Stimulated activated naive CD8-positive, alpha-beta T cell treated with anti-CD3 and anti-CD28 coated beads, Interleukin-15, amount 100 ng/mL, for 72 hours (primary cell): Measurements from ENCODE around the gene LRP10.

Experiments used
- ATAC-seq: fragments of 150-1000 bp; cut with Tn5 transposase; 2 replicates; pipeline ENCODE4 v1.10.0; 2021; ENCODE audit warnings: mild to moderate bottlenecking, moderate library complexity
- DNase-seq, 2 donors: peaks; one replicate each; pipeline ENCODE4 v3.0.0; 2021 to 2022
- H3K27ac Mint-ChIP-seq, 2 donors: one replicate each; pipeline ENCODE4 v1.8.0; 2022; ENCODE audit warnings: mild to moderate bottlenecking in 2 of 2, mixed read lengths in 2 of 2, moderate library complexity in 2 of 2
- H3K27me3 Mint-ChIP-seq: one replicate; pipeline ENCODE4 v1.8.0; 2022; ENCODE audit warnings: mixed read lengths
- H3K4me1 Mint-ChIP-seq: one replicate; pipeline ENCODE4 v1.8.0; 2022; ENCODE audit warnings: mild to moderate bottlenecking, mixed read lengths
- H3K4me3 Mint-ChIP-seq, 2 donors: one replicate each; pipeline ENCODE4 v1.8.0; 2022; ENCODE audit warnings: mild to moderate bottlenecking in 2 of 2, mixed read lengths in 2 of 2, moderate library complexity in 1 of 2
- H3K9me3 Mint-ChIP-seq, 2 donors: one replicate each; pipeline ENCODE4 v1.8.0; 2022; ENCODE audit warnings: mixed read lengths in 2 of 2

The LRP10 gene

DNA sequence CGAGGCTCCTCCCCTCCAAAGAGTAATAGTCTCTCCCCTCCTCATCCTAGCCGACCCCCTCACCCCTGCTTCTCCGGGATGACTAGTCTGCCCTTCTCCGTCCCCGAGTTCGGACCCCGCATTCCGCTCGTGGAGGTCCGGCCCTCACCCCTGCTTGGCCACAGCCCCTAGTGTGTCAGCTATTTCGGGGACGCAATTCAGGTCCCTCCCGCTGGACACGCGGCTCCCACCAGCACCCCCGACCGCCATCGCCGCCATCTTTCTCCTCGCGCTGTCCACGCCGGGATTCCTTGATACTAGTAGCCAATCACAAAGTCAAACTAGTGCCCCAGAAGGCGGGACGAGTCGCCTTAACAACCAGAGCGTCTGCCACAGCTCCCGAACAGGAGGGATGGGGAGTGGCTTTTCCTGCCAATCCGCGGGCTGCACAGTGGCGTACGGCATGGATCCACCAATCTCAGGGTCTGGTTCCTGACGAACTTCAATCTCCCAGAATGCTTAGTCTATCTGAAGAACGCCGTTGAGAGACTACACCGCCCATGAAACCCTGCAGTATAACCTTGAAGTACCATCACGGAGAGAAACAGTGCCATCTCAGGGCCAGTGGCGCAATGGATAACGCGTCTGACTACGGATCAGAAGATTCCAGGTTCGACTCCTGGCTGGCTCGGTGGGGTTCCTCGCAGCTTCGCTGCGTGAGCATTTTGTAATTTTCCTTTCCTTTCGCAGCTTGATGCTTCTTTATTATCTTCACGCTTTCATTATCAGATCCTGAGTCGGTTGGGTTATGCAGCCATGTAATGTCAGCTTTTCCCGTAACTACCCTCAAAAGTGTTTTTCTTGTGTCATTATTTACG is 57.8 kb downstream of the LRP10 start, which contains the start of gene PRMT5:
Gene PRMT5, minus strand, starts transcription at position 273 of the 857 bp plus-strand sequence. Its CDS starts 15 bp downstream, at position 258.
- DNase-seq, result peak; percentile 97 to 99
- Mint-ChIP-seq H3K9me3 (no peaks in the 10 kb centered on the region), H3K4me1 (peaks cover 46% of the 10 kb centered on the region), H3K27ac (peak within 1 kb of the TSS in 1 of 2 donors; percentile 73), H3K4me3 (no peak within 1 kb of the TSS), H3K27me3 (no peaks in the 10 kb centered on the region)
- peak; percentile 97 for ATAC-seq

DNA sequence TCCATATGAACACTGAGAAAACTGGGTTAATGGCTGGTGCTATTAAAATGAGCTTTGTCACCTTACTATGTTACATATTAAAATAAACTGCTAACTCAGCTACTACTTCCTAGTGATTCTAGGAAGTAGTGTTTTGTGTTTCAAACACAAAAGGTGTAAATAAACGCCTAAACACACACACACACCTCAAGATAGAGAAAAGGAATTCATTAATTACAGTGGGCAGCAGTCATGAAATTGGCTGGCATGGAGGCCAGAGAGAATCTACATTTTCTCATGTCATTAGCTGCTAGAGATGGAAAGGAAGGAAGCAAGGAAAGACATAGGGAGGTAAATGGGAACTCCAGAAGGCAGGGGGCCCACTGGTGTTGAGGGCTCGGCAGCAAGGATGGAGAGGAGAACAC is 58.4 kb downstream of the LRP10 start:
- H3K27me3 Mint-ChIP-seq, result no peaks in the 10 kb centered on the region
- no peaks in the 10 kb centered on the region for H3K9me3 Mint-ChIP-seq
- no peak overlapping the region for H3K4me3 Mint-ChIP-seq
- peaks cover 46% of the 10 kb centered on the region for H3K4me1 Mint-ChIP-seq
- ATAC-seq (peak; percentile 5), DNase-seq (no peak)
- no peak overlapping the region for H3K27ac Mint-ChIP-seq
